Measurements from ENCODE around the gene DGKA. TPM values are rescaled to one million over a fixed set of nuclear protein-coding genes. Genes with fewer than 3 reads are reported as not detected.

The DGKA gene
- total and polyA plus RNA-seq, 4 donors: 19.5 to 35.0 (median 33.2) TPM

Other genes with a start within 250 kb of the DGKA start
- gene ITGA7, start 223.3 kb upstream of the DGKA start, total RNA-seq: 10 to 100 TPM; 34.4 to 44.2 TPM
- 100 to 1,000 TPM in 1 of 2 donors, 10 to 100 TPM in 1; 88.6 to 115 TPM for gene ITGA7, start 223.3 kb upstream of the DGKA start, polyA plus RNA-seq (ENCODE audit: insufficient read length in 2 of 2)
- 100 to 1,000 TPM in 1 of 2 donors, 10 to 100 TPM in 1; 45.7 to 187 TPM for gene BLOC1S1, start 215.1 kb upstream of the DGKA start, total RNA-seq
- 100 to 1,000 TPM; 142 to 154 TPM for gene BLOC1S1, start 215.1 kb upstream of the DGKA start, polyA plus RNA-seq (ENCODE audit: insufficient read length in 2 of 2)
- gene RDH5, start 210.8 kb upstream of the DGKA start, total RNA-seq: 10 to 100 TPM in 1 of 2 donors, 1 to 10 TPM in 1; 7.7 to 15.4 TPM
- gene RDH5, start 210.8 kb upstream of the DGKA start, polyA plus RNA-seq (ENCODE audit: insufficient read length in 2 of 2): 10 to 100 TPM in 1 of 2 donors, 1 to 10 TPM in 1; 9.2 to 18.3 TPM
- gene CD63, start 202.2 kb upstream of the DGKA start, total RNA-seq: 100 to 1,000 TPM; 419 to 943 TPM
- gene CD63, start 202.2 kb upstream of the DGKA start, polyA plus RNA-seq (ENCODE audit: insufficient read length in 2 of 2): 100 to 1,000 TPM; 485 to 576 TPM
- gene GDF11, start 188.0 kb upstream of the DGKA start, total RNA-seq: 10 to 100 TPM in 1 of 2 donors, 1 to 10 TPM in 1; 9.6 to 10.1 TPM
- 10 to 100 TPM; 32.3 to 36.1 TPM for gene GDF11, start 188.0 kb upstream of the DGKA start, polyA plus RNA-seq (ENCODE audit: insufficient read length in 2 of 2)
- 10 to 100 TPM; 52.9 to 98.1 TPM for gene SARNP, start 113.4 kb upstream of the DGKA start, total RNA-seq
- 10 to 100 TPM; 86.5 to 95.9 TPM for gene SARNP, start 113.4 kb upstream of the DGKA start, polyA plus RNA-seq (ENCODE audit: insufficient read length in 2 of 2)
- 10 to 100 TPM; 12.6 to 29.9 TPM for gene ORMDL2, start 113.1 kb upstream of the DGKA start, total RNA-seq
- 10 to 100 TPM; 23.4 to 25.7 TPM for gene ORMDL2, start 113.1 kb upstream of the DGKA start, polyA plus RNA-seq (ENCODE audit: insufficient read length in 2 of 2)
- 10 to 100 TPM; 27.7 to 40.1 TPM for gene DNAJC14, start 101.6 kb upstream of the DGKA start, total RNA-seq
- 10 to 100 TPM; 24.9 to 25.7 TPM for gene DNAJC14, start 101.6 kb upstream of the DGKA start, polyA plus RNA-seq (ENCODE audit: insufficient read length in 2 of 2)
- gene MMP19, start 88.2 kb upstream of the DGKA start, total RNA-seq: 1 to 10 TPM in 1 of 2 donors, under 1 TPM in 1; 0.20 to 1.5 TPM
- gene MMP19, start 88.2 kb upstream of the DGKA start, polyA plus RNA-seq (ENCODE audit: insufficient read length in 2 of 2): under 1 TPM; 0.54 to 0.74 TPM
- gene PYM1, start 3.3 kb upstream of the DGKA start, total RNA-seq: 10 to 100 TPM; 17.8 to 31.5 TPM
- gene PYM1, start 3.3 kb upstream of the DGKA start, polyA plus RNA-seq (ENCODE audit: insufficient read length in 2 of 2): 10 to 100 TPM; 33.2 to 36.7 TPM
- 1 to 10 TPM in 1 of 2 donors, under 1 TPM in 1; 0.79 to 8.8 TPM for gene PMEL, start 34.9 kb downstream of the DGKA start, total RNA-seq
- 1 to 10 TPM in 1 of 2 donors, under 1 TPM in 1; 0.70 to 1.5 TPM for gene PMEL, start 34.9 kb downstream of the DGKA start, polyA plus RNA-seq (ENCODE audit: insufficient read length in 2 of 2)
- gene CDK2, start 35.7 kb downstream of the DGKA start, total RNA-seq: 10 to 100 TPM; 14.5 to 54.4 TPM
- 10 to 100 TPM; 25.5 to 32.0 TPM for gene CDK2, start 35.7 kb downstream of the DGKA start, polyA plus RNA-seq (ENCODE audit: insufficient read length in 2 of 2)
- 10 to 100 TPM; 77.5 to 93.7 TPM for gene RAB5B, start 42.9 kb downstream of the DGKA start, total RNA-seq
- 100 to 1,000 TPM; 153 to 160 TPM for gene RAB5B, start 42.9 kb downstream of the DGKA start, polyA plus RNA-seq (ENCODE audit: insufficient read length in 2 of 2)
- gene SUOX, start 66.1 kb downstream of the DGKA start, total RNA-seq: 10 to 100 TPM; 17.7 to 46.1 TPM
- 10 to 100 TPM; 36.7 to 45.6 TPM for gene SUOX, start 66.1 kb downstream of the DGKA start, polyA plus RNA-seq (ENCODE audit: insufficient read length in 2 of 2)
- gene IKZF4, start 89.9 kb downstream of the DGKA start, total RNA-seq: 1 to 10 TPM; 3.4 to 5.2 TPM
- 10 to 100 TPM; 16.8 to 25.2 TPM for gene IKZF4, start 89.9 kb downstream of the DGKA start, polyA plus RNA-seq (ENCODE audit: insufficient read length in 2 of 2)
- gene RPS26, start 110.8 kb downstream of the DGKA start, total RNA-seq: 100 to 1,000 TPM in 1 of 2 donors, 10 to 100 TPM in 1; 97.6 to 270 TPM
- gene RPS26, start 110.8 kb downstream of the DGKA start, polyA plus RNA-seq (ENCODE audit: insufficient read length in 2 of 2): 100 to 1,000 TPM; 118 to 209 TPM
- 10 to 100 TPM; 41.1 to 73.9 TPM for gene ERBB3, start 149.0 kb downstream of the DGKA start, total RNA-seq
- gene ERBB3, start 149.0 kb downstream of the DGKA start, polyA plus RNA-seq (ENCODE audit: insufficient read length in 2 of 2): 10 to 100 TPM; 70.1 to 95.1 TPM
- gene PA2G4, start 173.4 kb downstream of the DGKA start, total RNA-seq: 100 to 1,000 TPM in 1 of 2 donors, 10 to 100 TPM in 1; 63.6 to 106 TPM
- gene PA2G4, start 173.4 kb downstream of the DGKA start, polyA plus RNA-seq (ENCODE audit: insufficient read length in 2 of 2): 100 to 1,000 TPM; 123 to 126 TPM
- 1,000 to 10,000 TPM in 1 of 2 donors, 100 to 1,000 TPM in 1; 970 to 5,681 TPM for gene RPL41, start 185.5 kb downstream of the DGKA start, total RNA-seq
- gene RPL41, start 185.5 kb downstream of the DGKA start, polyA plus RNA-seq (ENCODE audit: insufficient read length in 2 of 2): 1,000 to 10,000 TPM; 2,766 to 3,172 TPM
- 1 to 10 TPM; 5.2 to 7.1 TPM for gene ZC3H10, start 187.1 kb downstream of the DGKA start, total RNA-seq
- gene ZC3H10, start 187.1 kb downstream of the DGKA start, polyA plus RNA-seq (ENCODE audit: insufficient read length in 2 of 2): 1 to 10 TPM; 4.1 to 6.0 TPM
- 10 to 100 TPM; 72.6 to 76.6 TPM for gene ESYT1, start 197.1 kb downstream of the DGKA start, total RNA-seq
- gene ESYT1, start 197.1 kb downstream of the DGKA start, polyA plus RNA-seq (ENCODE audit: insufficient read length in 2 of 2): 10 to 100 TPM; 42.6 to 49.7 TPM
- gene MYL6B, start 221.4 kb downstream of the DGKA start, total RNA-seq: 100 to 1,000 TPM in 1 of 2 donors, 10 to 100 TPM in 1; 69.4 to 199 TPM
- 100 to 1,000 TPM; 276 to 287 TPM for gene MYL6B, start 221.4 kb downstream of the DGKA start, polyA plus RNA-seq (ENCODE audit: insufficient read length in 2 of 2)
- 1,000 to 10,000 TPM in 1 of 2 donors, 100 to 1,000 TPM in 1; 887 to 2,396 TPM for gene MYL6, start 227.2 kb downstream of the DGKA start, total RNA-seq
- gene MYL6, start 227.2 kb downstream of the DGKA start, polyA plus RNA-seq (ENCODE audit: insufficient read length in 2 of 2): 1,000 to 10,000 TPM; 1,367 to 1,524 TPM

All from spinal cord (tissue), 4 donors.